ENCODE data around the gene CYYR1. TPM values are rescaled to one million over a fixed set of nuclear protein-coding genes. Genes with fewer than 3 reads are reported as not detected.
"Not testable (repeated sequence)": the region's sequence is repeated elsewhere in the genome, so short reads cannot be mapped to it uniquely, and the experiment has no call there.

The CYYR1 gene
- polyA plus RNA-seq, 2 of the 4 experiments (the other 2 are of a cell fraction) = not detected

DNA sequence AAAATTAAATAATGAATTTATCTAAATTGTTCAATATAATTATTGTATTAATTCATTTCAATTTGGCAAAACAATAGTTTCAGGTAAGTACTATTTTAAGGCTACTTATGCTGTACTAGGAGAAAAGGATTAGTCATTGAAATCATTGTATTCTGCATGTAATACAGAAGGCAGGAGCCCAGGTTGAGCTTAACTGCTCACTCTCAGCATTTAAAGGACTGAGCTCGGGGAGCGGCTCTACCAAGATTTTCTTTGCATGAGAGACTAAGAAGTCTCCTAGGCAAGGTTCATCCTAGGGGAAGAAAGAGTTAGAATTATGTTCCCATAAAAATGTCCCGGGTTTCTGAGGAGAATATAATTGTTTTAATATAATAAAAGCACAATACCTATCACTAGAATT is 112.5 kb downstream of the CYYR1 start:
- 33% methylated on average over 3 of the region's 3 CpGs for WGBS (ENCODE audit: missing lambda C conversion rate)
- TF ChIP-seq EP300 (IDR thresholded peaks at IDR 0.05) (no peak), ZFP36 (IDR thresholded peaks at IDR 0.05; ENCODE audit: borderline replicate concordance, partially characterized antibody) (no peak), MYC (IDR thresholded peaks at IDR 0.05; ENCODE audit: borderline replicate concordance, low read length) (no peak), CBX2 (IDR thresholded peaks at IDR 0.05; ENCODE audit: borderline replicate concordance, low read depth) (no peak), TP53 (CRISPR knock-in tag; IDR thresholded peaks at IDR 0.05) (no peak), KDM5A (IDR thresholded peaks at IDR 0.05) (no peak), HES2 (IDR thresholded peaks at IDR 0.05) (no peak), CEBPB (IDR thresholded peaks at IDR 0.05) (no peak), HOXA7 (CRISPR knock-in tag; IDR thresholded peaks at IDR 0.05) (no peak), BHLHE40 (IDR thresholded peaks at IDR 0.05; ENCODE audit: low read depth, low read length) (no peak), ZC3H11A (IDR thresholded peaks at IDR 0.05) (no peak), RARB (CRISPR knock-in tag; IDR thresholded peaks at IDR 0.05) (no peak), CHD4 (IDR thresholded peaks at IDR 0.05; ENCODE audit: borderline replicate concordance) (no peak)
- TF ChIP-seq, protein P1, sequence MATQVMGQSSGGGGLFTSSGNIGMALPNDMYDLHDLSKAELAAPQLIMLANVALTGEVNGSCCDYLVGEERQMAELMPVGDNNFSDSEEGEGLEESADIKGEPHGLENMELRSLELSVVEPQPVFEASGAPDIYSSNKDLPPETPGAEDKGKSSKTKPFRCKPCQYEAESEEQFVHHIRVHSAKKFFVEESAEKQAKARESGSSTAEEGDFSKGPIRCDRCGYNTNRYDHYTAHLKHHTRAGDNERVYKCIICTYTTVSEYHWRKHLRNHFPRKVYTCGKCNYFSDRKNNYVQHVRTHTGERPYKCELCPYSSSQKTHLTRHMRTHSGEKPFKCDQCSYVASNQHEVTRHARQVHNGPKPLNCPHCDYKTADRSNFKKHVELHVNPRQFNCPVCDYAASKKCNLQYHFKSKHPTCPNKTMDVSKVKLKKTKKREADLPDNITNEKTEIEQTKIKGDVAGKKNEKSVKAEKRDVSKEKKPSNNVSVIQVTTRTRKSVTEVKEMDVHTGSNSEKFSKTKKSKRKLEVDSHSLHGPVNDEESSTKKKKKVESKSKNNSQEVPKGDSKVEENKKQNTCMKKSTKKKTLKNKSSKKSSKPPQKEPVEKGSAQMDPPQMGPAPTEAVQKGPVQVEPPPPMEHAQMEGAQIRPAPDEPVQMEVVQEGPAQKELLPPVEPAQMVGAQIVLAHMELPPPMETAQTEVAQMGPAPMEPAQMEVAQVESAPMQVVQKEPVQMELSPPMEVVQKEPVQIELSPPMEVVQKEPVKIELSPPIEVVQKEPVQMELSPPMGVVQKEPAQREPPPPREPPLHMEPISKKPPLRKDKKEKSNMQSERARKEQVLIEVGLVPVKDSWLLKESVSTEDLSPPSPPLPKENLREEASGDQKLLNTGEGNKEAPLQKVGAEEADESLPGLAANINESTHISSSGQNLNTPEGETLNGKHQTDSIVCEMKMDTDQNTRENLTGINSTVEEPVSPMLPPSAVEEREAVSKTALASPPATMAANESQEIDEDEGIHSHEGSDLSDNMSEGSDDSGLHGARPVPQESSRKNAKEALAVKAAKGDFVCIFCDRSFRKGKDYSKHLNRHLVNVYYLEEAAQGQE (IDR thresholded peaks at IDR 0.05) = no peak
- TF ChIP-seq, protein P2, sequence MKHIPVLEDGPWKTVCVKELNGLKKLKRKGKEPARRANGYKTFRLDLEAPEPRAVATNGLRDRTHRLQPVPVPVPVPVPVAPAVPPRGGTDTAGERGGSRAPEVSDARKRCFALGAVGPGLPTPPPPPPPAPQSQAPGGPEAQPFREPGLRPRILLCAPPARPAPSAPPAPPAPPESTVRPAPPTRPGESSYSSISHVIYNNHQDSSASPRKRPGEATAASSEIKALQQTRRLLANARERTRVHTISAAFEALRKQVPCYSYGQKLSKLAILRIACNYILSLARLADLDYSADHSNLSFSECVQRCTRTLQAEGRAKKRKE (CRISPR knock-in tag; IDR thresholded peaks at IDR 0.05; ENCODE audit: low read depth) = no peak
- no peak overlapping the region for H3K4me2 ChIP-seq
- no peaks in the 10 kb centered on the region for H3K4me1 ChIP-seq
- DNase-seq (ENCODE audit: low read depth in 1 of 2, low spot score in 1 of 2) (no peak), ATAC-seq (no peak), FAIRE-seq (no peak)
- no peak overlapping the region for H3K27ac ChIP-seq
- ChIA-PET POLR2A (no interaction called here), CTCF (interaction anchor here (0.6 kb wide), 1 partner anchor 491 kb away, joined by 6 read pairs; no protein-coding TSS in a partner anchor)
- H3K4me3 ChIP-seq = no peak overlapping the region
- no peaks in the 10 kb centered on the region for H3K9me3 ChIP-seq

DNA sequence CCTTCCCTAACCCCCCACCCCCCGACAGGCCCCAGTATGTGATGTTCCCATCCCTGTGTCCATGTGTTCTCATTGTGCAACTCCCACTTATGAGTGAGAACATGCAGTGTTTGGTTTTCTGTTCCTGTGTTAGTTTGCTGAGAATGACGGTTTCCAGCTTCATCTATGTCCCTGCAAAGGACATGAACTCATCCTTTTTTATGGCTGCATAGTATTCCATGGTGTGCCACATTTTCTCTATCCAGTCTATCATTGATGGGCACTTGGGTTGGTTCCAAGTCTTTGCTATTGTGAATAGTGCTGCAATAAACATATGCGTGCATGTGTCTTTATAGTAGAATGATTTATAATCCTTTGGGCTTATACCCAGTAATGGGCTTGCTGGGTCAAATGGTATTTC is 114.2 kb downstream of the CYYR1 start:
- POLR2A ChIA-PET; H3K4me3 ChIP-seq; CTCF ChIA-PET; ATAC-seq; H3K9me3 ChIP-seq; H3K27ac ChIP-seq; FAIRE-seq; H3K4me1 ChIP-seq; DNase-seq (ENCODE audit: low read depth in 1 of 2, low spot score in 1 of 2); H3K4me2 ChIP-seq: not testable (repeated sequence)
- 36% methylated on average over 3 of the region's 3 CpGs for WGBS (ENCODE audit: missing lambda C conversion rate)

DNA sequence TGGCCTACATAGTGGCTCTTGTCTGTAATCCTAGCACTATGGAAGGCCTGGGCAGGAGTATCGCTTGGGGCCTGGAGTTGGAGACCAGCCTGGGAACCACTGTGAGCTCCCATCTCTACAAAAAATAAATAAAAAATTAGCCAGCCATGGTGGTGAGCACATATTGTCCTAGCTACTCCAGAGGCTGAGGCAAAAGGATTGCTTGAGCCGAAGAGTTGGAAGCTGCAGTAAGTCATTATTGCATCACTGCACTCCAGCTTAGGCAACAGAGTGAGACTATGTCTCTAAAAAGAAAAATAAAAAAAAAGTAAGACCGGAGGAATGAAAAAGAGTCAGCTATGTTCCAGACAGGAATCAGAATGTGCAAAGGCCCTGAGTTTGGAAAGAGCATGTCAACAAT is 115.3 kb downstream of the CYYR1 start:
- ChIA-PET POLR2A (no interaction called here), CTCF (no interaction called here)
- WGBS (ENCODE audit: missing lambda C conversion rate) = 69% methylated on average over 3 of the region's 3 CpGs
- DNase-seq (ENCODE audit: low read depth in 1 of 2, low spot score in 1 of 2) (no peak), FAIRE-seq (no peak), ATAC-seq (no peak)
- no peak for TF ChIP-seq POLR2AphosphoS2 (conservative IDR thresholded peaks at IDR 0.05; ENCODE audit: low read length)
- TF ChIP-seq KDM1A (IDR thresholded peaks at IDR 0.05; ENCODE audit: low read depth) = no peak
- TF ChIP-seq HDAC2 (IDR thresholded peaks at IDR 0.05) = no peak
- no peak for TF ChIP-seq ZNF302 (CRISPR knock-in tag; IDR thresholded peaks at IDR 0.05)
- no peak for TF ChIP-seq HOXB5 (CRISPR knock-in tag; IDR thresholded peaks at IDR 0.05)
- TF ChIP-seq PHF8 (IDR thresholded peaks at IDR 0.05; ENCODE audit: borderline replicate concordance, low read depth) = no peak
- no peak for TF ChIP-seq RNF2 (IDR thresholded peaks at IDR 0.05; ENCODE audit: borderline replicate concordance, low read depth)
- TF ChIP-seq, protein P3, sequence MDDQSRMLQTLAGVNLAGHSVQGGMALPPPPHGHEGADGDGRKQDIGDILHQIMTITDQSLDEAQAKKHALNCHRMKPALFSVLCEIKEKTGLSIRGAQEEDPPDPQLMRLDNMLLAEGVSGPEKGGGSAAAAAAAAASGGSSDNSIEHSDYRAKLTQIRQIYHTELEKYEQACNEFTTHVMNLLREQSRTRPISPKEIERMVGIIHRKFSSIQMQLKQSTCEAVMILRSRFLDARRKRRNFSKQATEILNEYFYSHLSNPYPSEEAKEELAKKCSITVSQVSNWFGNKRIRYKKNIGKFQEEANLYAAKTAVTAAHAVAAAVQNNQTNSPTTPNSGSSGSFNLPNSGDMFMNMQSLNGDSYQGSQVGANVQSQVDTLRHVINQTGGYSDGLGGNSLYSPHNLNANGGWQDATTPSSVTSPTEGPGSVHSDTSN (IDR thresholded peaks at IDR 0.05) = no peak
- no peaks in the 10 kb centered on the region for H3K9me3 ChIP-seq
- H3K4me3 ChIP-seq = no peak overlapping the region
- H3K27ac ChIP-seq = no peak overlapping the region
- no peak overlapping the region for H3K4me2 ChIP-seq
- H3K4me1 ChIP-seq = no peaks in the 10 kb centered on the region

Measured in A549 (cell line).